MM.1S (cell line): Measurements from ENCODE around the gene PET117.
"Not testable (repeated sequence)": the region's sequence is repeated elsewhere in the genome, so short reads cannot be mapped to it uniquely, and the experiment has no call there.

Experiments
- DNase-seq: peaks from one replicate; pipeline ENCODE4 v3.0.0-alpha.2; 2015
- H2AFZ ChIP-seq: fragments of 300-600 bp; sonication (generic); 2 replicates; pipeline ENCODE4 v1.6.0; 2016; ENCODE audit warnings: antibody characterized with exemption, low read length
- H3F3A ChIP-seq: fragments of 300-600 bp; sonication (generic); 2 replicates; pipeline ENCODE4 v1.6.1; 2016; ENCODE audit warnings: mild to moderate bottlenecking, antibody characterized with exemption, low read length, moderate library complexity, mixed read lengths; ENCODE audit not compliant: insufficient read depth
- H3K27ac ChIP-seq: fragments of 300-600 bp; sonication (generic); 2 replicates; pipeline ENCODE4 v1.5.1; 2016; ENCODE audit warnings: mild to moderate bottlenecking, low read length
- H3K27me3 ChIP-seq: fragments of 300-600 bp; sonication (generic); replicated peaks from 2 replicates; pipeline ENCODE4 v1.6.0; 2016; ENCODE audit warnings: low read length; ENCODE audit not compliant: insufficient read depth
- H3K36me3 ChIP-seq: fragments of 300-600 bp; sonication (generic); replicated peaks from 2 replicates; pipeline ENCODE4 v1.6.1; 2016; ENCODE audit warnings: mild to moderate bottlenecking, low read length, mixed read lengths; ENCODE audit not compliant: insufficient read depth
- H3K4me1 ChIP-seq: fragments of 300-600 bp; sonication (generic); 2 replicates; pipeline ENCODE4 v1.6.1; 2016; ENCODE audit warnings: low read length, mixed read lengths
- H3K4me2 ChIP-seq: fragments of 300-600 bp; sonication (generic); 2 replicates; pipeline ENCODE4 v1.6.0; 2016; ENCODE audit warnings: low read depth, low read length
- H3K4me3 ChIP-seq: fragments of 300-600 bp; sonication (generic); 2 replicates; pipeline ENCODE4 v1.5.1; 2016; ENCODE audit warnings: low read length, mixed read lengths
- H3K79me2 ChIP-seq: fragments of 300-600 bp; sonication (generic); 2 replicates; pipeline ENCODE4 v1.6.1; 2016; ENCODE audit warnings: mixed run types, low read length, mixed read lengths
- H3K9ac ChIP-seq: fragments of 300-600 bp; sonication (generic); 2 replicates; pipeline ENCODE4 v1.6.1; 2016; ENCODE audit warnings: low read length, mixed read lengths
- H3K9me2 ChIP-seq: fragments of 300-600 bp; sonication (generic); replicated peaks from 2 replicates; pipeline ENCODE4 v1.6.1; 2016; ENCODE audit warnings: mild to moderate bottlenecking, low read length, mixed read lengths; ENCODE audit not compliant: insufficient read depth
- H3K9me3 ChIP-seq: fragments of 300-600 bp; sonication (generic); replicated peaks from 2 replicates; pipeline ENCODE4 v1.6.1; 2016; ENCODE audit warnings: mild to moderate bottlenecking, low read length, mixed read lengths; ENCODE audit not compliant: insufficient read depth
- H4K20me1 ChIP-seq: fragments of 300-600 bp; sonication (generic); 2 replicates; pipeline ENCODE4 v1.6.1; 2016; ENCODE audit warnings: mild to moderate bottlenecking, low read length, moderate library complexity, mixed read lengths; ENCODE audit not compliant: insufficient read depth
- CTCF ChIP-seq: fragments of 300-600 bp; sonication (generic); IDR thresholded peaks from 2 replicates; pipeline ENCODE4 v1.5.1; 2016; ENCODE audit warnings: antibody characterized with exemption, low read length, mixed read lengths
- EZH2 ChIP-seq: fragments of 300-600 bp; sonication (generic); optimal IDR thresholded peaks from 2 replicates; pipeline ENCODE3; 2017; ENCODE audit warnings: low read depth, mild to moderate bottlenecking, antibody characterized with exemption, low read length, mixed read lengths
- EZH2phosphoT487 ChIP-seq: fragments of 300-600 bp; sonication (generic); IDR thresholded peaks from 2 replicates; pipeline ENCODE4 v1.6.1; 2018; ENCODE audit warnings: antibody characterized with exemption, low read length

PET117 gene

GRCh38 chr20:18103497-18103896 lies 34.2 kb upstream of the PET117 start:
- no peak for DNase-seq
- Histone ChIP-seq H4K20me1 (no peaks in the 10 kb centered on the region), H3K9me3 (no peaks in the 10 kb centered on the region), H3K36me3 (no peaks in the 10 kb centered on the region), H3K4me3 (no peak overlapping the region), H3K27me3 (no peaks in the 10 kb centered on the region), H3K79me2 (no peaks in the 10 kb centered on the region), H3K4me1 (no peaks in the 10 kb centered on the region), H3F3A (no peaks in the 10 kb centered on the region), H3K27ac (no peak overlapping the region), H2AFZ (no peak overlapping the region), H3K4me2 (no peak overlapping the region), H3K9me2 (no peaks in the 10 kb centered on the region), H3K9ac (no peak overlapping the region)
- no peak for TF ChIP-seq EZH2
- TF ChIP-seq CTCF: no peak
- TF ChIP-seq EZH2phosphoT487: no peak

- H3K79me2 ChIP-seq: no peaks in the 10 kb centered on the region
- no peaks in the 10 kb centered on the region for H3K4me1 ChIP-seq
- H3K27me3 ChIP-seq: no peaks in the 10 kb centered on the region
- no peaks in the 10 kb centered on the region for H3K9me3 ChIP-seq
- H2AFZ ChIP-seq: no peak overlapping the region
- H3F3A ChIP-seq: no peaks in the 10 kb centered on the region
- H3K9me2 ChIP-seq: no peaks in the 10 kb centered on the region
- H3K36me3 ChIP-seq: no peaks in the 10 kb centered on the region
- no peak for DNase-seq
- H3K4me3 ChIP-seq: no peak overlapping the region
- TF ChIP-seq CTCF (no peak), EZH2 (no peak), EZH2phosphoT487 (no peak)
- no peak overlapping the region for H3K4me2 ChIP-seq
- no peaks in the 10 kb centered on the region for H4K20me1 ChIP-seq
- H3K27ac ChIP-seq: no peak overlapping the region
- H3K9ac ChIP-seq: no peak overlapping the region
Measured at GRCh38 chr20:18108326-18108725, 29.3 kb upstream of the PET117 start.

- not testable (repeated sequence) for H3K79me2 ChIP-seq, H3K27me3 ChIP-seq, H3K9me2 ChIP-seq, H3K4me3 ChIP-seq, DNase-seq, H3K9me3 ChIP-seq, H3K4me2 ChIP-seq, H3F3A ChIP-seq, H4K20me1 ChIP-seq, H2AFZ ChIP-seq, H3K27ac ChIP-seq, H3K4me1 ChIP-seq, H3K36me3 ChIP-seq, H3K9ac ChIP-seq
Measured at GRCh38 chr20:18128574-18128973, 9.1 kb upstream of the PET117 start.

- H3K4me1 ChIP-seq: no peaks in the 10 kb centered on the region
- H3K9me3 ChIP-seq: no peaks in the 10 kb centered on the region
- H4K20me1 ChIP-seq: no peaks in the 10 kb centered on the region
- no peak overlapping the region for H2AFZ ChIP-seq
- H3K4me2 ChIP-seq: no peak overlapping the region
- DNase-seq: no peak
- H3F3A ChIP-seq: no peaks in the 10 kb centered on the region
- no peak overlapping the region for H3K9ac ChIP-seq
- no peak for TF ChIP-seq EZH2
- no peak for TF ChIP-seq EZH2phosphoT487
- TF ChIP-seq CTCF: no peak
- no peaks in the 10 kb centered on the region for H3K9me2 ChIP-seq
- no peak overlapping the region for H3K27ac ChIP-seq
- H3K79me2 ChIP-seq: no peaks in the 10 kb centered on the region
- H3K4me3 ChIP-seq: no peak overlapping the region
- no peaks in the 10 kb centered on the region for H3K36me3 ChIP-seq
- H3K27me3 ChIP-seq: no peaks in the 10 kb centered on the region
Measured at GRCh38 chr20:18132663-18133062, 5.0 kb upstream of the PET117 start.
